K562 (cell line): ENCODE measurements around the gene MGAM2. TPM values are rescaled to one million over a fixed set of nuclear protein-coding genes. Genes with fewer than 3 reads are reported as not detected.

Source experiments
- ATAC-seq: fragments of 200-7000 bp; cut with Tn5 transposase; 3 replicates; pipeline ENCODE4 v1.9.1; 2020; ENCODE audit warnings: moderate library complexity
- BruUV-seq: library from RNA; stranded (reverse); fragments of 400-500 nt; replicated peaks from 2 replicates; lab custom pipeline; 2021; lab: Mats Ljungman, UMichigan
- CTCF ChIA-PET: fragments of 300-600 bp; formaldehyde crosslinking; extraction: SDS; loops from one replicate; lab custom pipeline; 2021; ENCODE audit warnings: low intra/inter-chr PET ratio; lab: Yijun Ruan, JAX
- POLR2A ChIA-PET: fragments of 300-600, 350-650 bp; sonication (Branson Sonifier 250); formaldehyde crosslinking; extraction: SDS; loops from one replicate; lab custom pipeline; 2021; ENCODE audit warnings: antibody characterized with exemption, inconsistent platforms; lab: Yijun Ruan, JAX
- DNase-seq, 4 experiments: peaks; one replicate each; pipeline versions ENCODE4 v3.0.0 to v3.0.0-alpha.2; 2011 to 2018; ENCODE audit warnings: low spot score in 3 of 4, mixed read lengths in 3 of 4; ENCODE audit errors: extremely low read depth in 1 of 4
- FAIRE-seq: peaks from 2 replicates; lab custom pipeline; 2011; peaks lifted over from hg19 to GRCh38; lab: Jason Lieb, UNC
- H2AFZ ChIP-seq: 2 replicates; pipeline ENCODE4 v1.6.0; 2011; ENCODE audit warnings: low read depth, low read length, control low read depth, inconsistent platforms
- H3K27ac ChIP-seq: fragments of 200-600 bp; 3 replicates; pipeline ENCODE4 v1.8.0; 2011; ENCODE audit warnings: low read depth, mild to moderate bottlenecking, control low read depth, inconsistent platforms, low read length, moderate library complexity, mixed read lengths; ENCODE audit errors: extremely low read depth
- H3K27me3 ChIP-seq, 2 experiments: fragments of 300-600 bp in 1 of 2; 2 replicates in 1 of 2; 3 replicates in 1 of 2; pipeline versions ENCODE4 v1.6.0 to v1.8.0; 2011; ENCODE audit warnings: inconsistent platforms in 2 of 2, low read length in 2 of 2, mild to moderate bottlenecking in 1 of 2, mixed read lengths in 1 of 2, moderate library complexity in 1 of 2; ENCODE audit not compliant: control insufficient read depth in 2 of 2, insufficient read depth in 2 of 2
- H3K36me3 ChIP-seq: fragments of 300-600 bp; 3 replicates; pipeline ENCODE4 v1.8.0; 2011; ENCODE audit warnings: mild to moderate bottlenecking, low read length, inconsistent platforms; ENCODE audit not compliant: control insufficient read depth, insufficient read depth
- H3K4me1 ChIP-seq, 2 experiments: fragments of 200-600 bp in 1 of 2; replicated peaks in 1 of 2; 2 replicates in 1 of 2; 3 replicates in 1 of 2; pipeline versions ENCODE4 v1.5.1 to v1.8.0; 2011; ENCODE audit warnings: inconsistent platforms in 2 of 2, low read length in 2 of 2, mild to moderate bottlenecking in 1 of 2, mixed read lengths in 1 of 2, moderate library complexity in 1 of 2; ENCODE audit not compliant: control insufficient read depth in 2 of 2, insufficient read depth in 2 of 2
- H3K4me2 ChIP-seq: 2 replicates; pipeline ENCODE4 v1.6.1; 2011; ENCODE audit warnings: low read length, control low read depth, inconsistent platforms, mixed read lengths; ENCODE audit not compliant: insufficient read depth
- H3K4me3 ChIP-seq: fragments of 200-600 bp; sonication (generic), shearing (Covaris generic); 2 replicates; pipeline ENCODE4 v1.5.1; 2016; ENCODE audit warnings: control low read depth, inconsistent platforms
- H3K79me2 ChIP-seq: fragments of 200-600 bp; 3 replicates; pipeline ENCODE4 v1.8.0; 2011; ENCODE audit warnings: low read length, inconsistent platforms; ENCODE audit not compliant: control insufficient read depth, insufficient read depth
- H3K9ac ChIP-seq, 2 experiments: 2 replicates each; pipeline versions ENCODE4 v1.6.0 to v1.6.1; 2011; ENCODE audit warnings: low read depth in 2 of 2, low read length in 2 of 2, control low read depth in 1 of 2, inconsistent platforms in 1 of 2, mild to moderate bottlenecking in 1 of 2, mixed read lengths in 1 of 2; ENCODE audit not compliant: insufficient read depth in 1 of 2
- H3K9me1 ChIP-seq: one replicate; pipeline ENCODE4 v1.6.0; 2011; ENCODE audit warnings: inconsistent platforms, mild to moderate bottlenecking, low read length, moderate library complexity; ENCODE audit not compliant: control insufficient read depth, insufficient read depth
- H3K9me3 ChIP-seq: replicated peaks from 2 replicates; pipeline ENCODE4 v1.5.1; 2011; ENCODE audit warnings: low read depth, low read length, inconsistent platforms; ENCODE audit not compliant: control insufficient read depth, insufficient read depth
- H4K20me1 ChIP-seq: replicated peaks from 2 replicates; pipeline ENCODE4 v1.6.1; 2011; ENCODE audit warnings: low read length, inconsistent platforms, mixed read lengths; ENCODE audit not compliant: control insufficient read depth, insufficient read depth
- BCL6 ChIP-seq: fragments of 250-450 bp; sonication (Bioruptor Pico); IDR thresholded peaks from 2 replicates; pipeline ENCODE4 v1.4.0; 2020
- NELFE ChIP-seq: IDR thresholded peaks from 2 replicates; pipeline ENCODE4 v1.6.1; 2011; ENCODE audit warnings: mild to moderate bottlenecking; ENCODE audit not compliant: insufficient read depth, insufficient read length
- PPARD ChIP-seq: fragments of 250-450 bp; sonication (Bioruptor Pico); IDR thresholded peaks from 2 replicates; pipeline ENCODE4 v1.8.0; 2022; ENCODE audit warnings: inconsistent platforms, mild to moderate bottlenecking, moderate library complexity
- PTRF ChIP-seq: fragments of 450-650 bp; IDR thresholded peaks from 2 replicates; pipeline ENCODE4 v1.6.1; 2016; ENCODE audit warnings: mild to moderate bottlenecking, missing genetic modification characterization, missing compliant biosample characterization
- RNF2 ChIP-seq: sonication (generic); IDR thresholded peaks from 2 replicates; pipeline ENCODE4 v1.6.1; 2016
- TCF7 ChIP-seq: sonication (generic); IDR thresholded peaks from 2 replicates; pipeline ENCODE4 v1.6.1; 2016; ENCODE audit warnings: antibody characterized with exemption, borderline replicate concordance
- ZNF75A ChIP-seq: fragments of 450-650 bp; formaldehyde crosslinking; IDR thresholded peaks from 2 replicates; pipeline ENCODE4 v1.4.0; 2020; ENCODE audit warnings: mild to moderate bottlenecking
- WGBS: fragments of 100-300 bp; shearing (Covaris generic); methylation state at CpG from one replicate; pipeline ENCODE4 v1.1.6; 2016; ENCODE audit warnings: low coverage, mixed read lengths; ENCODE audit not compliant: insufficient coverage; ENCODE audit errors: missing lambda C conversion rate; 5-methylcytosine and 5-hydroxymethylcytosine counted together
- in situ Hi-C: fragments of 300-500 bp; cut with MboI; formaldehyde crosslinking; loops from 4 replicates; pipeline ENCODE4 v1.15.0; 2018; ENCODE audit warnings: inconsistent platforms, mixed read lengths
- intact Hi-C: fragments of 100-400 bp; cut with micrococcal nuclease; formaldehyde crosslinking; loops from 2 replicates; pipeline ENCODE4 v1.14.2; 2022
- polyA plus RNA-seq, 8 experiments: library from polyadenylated mRNA; depleted of rRNA in 4 of 8; stranded (reverse) in 5 of 8; unstranded in 3 of 8; fragments of >200 nt; fragmentation: Nextera tagmentation in 2 of 8; fragmentation: Illumina TruSeq in 1 of 8; extraction: Ambion mirVana in 2 of 8; extraction: Trizol in 1 of 8; gene quantifications; 2 replicates each; pipeline versions ENCODE4 v1.2.1 to v1.2.3, GENCODE V29; 2011 to 2014; ENCODE audit warnings: inconsistent platforms in 1 of 8, missing spikeins in 1 of 8
- total RNA-seq, 7 experiments: library from RNA; depleted of rRNA in 6 of 7; stranded (reverse); fragments of >200 nt in 6 of 7; fragmentation: Illumina TruSeq in 2 of 7; extraction: Trizol in 2 of 7; gene quantifications; 2 replicates each; pipeline versions ENCODE4 v1.2.1 to v1.2.3, GENCODE V29; 2011 to 2021; ENCODE audit warnings: low replicate concordance in 1 of 7
- TF ChIP-seq, protein P1 (sequence below): fragments of 450-650 bp; IDR thresholded peaks from 2 replicates; pipeline ENCODE4 v1.6.1; 2014; ENCODE audit warnings: low read depth, mild to moderate bottlenecking, moderate library complexity, borderline replicate concordance

MGAM2 gene
- total and polyA plus RNA-seq, 9 of the 15 experiments (the other 6 are each of a cell fraction or from before 2014, with no cell fraction given) = 0.03 TPM; not detected in 8

DNA sequence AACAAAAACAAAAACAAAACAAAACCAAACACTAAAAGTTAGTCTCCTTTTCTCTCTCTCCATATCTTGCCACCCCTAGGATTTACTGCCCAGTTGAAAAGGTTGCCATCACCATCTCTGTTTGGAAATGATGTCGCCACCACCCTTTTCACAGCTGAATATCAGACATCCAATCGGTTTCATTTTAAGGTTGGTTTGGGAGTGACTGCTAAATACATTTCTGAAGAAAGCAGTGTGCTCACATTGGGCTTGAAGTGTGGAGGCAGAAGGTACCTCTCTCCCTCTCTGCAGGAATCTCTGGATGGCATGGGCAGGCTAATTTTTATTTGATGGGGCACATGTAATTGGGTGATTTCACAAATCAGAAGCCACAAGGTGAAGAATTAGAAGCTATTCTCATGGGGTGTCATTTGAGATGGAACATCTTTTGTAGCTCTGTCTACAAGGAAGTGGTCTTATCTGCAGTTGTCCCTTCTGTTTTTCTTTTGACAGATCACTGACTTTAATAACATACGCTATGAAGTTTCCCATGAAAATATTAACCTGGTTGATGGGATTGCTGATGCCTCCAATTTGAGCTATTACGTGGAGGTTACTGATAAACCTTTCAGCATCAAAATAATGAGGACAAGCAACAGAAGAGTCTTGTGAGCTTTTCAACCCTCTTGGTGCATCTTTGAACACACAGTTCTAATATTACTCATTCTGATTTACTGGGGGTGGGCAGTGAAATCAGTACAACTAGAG is 20.1 kb downstream of the MGAM2 start:
- POLR2A ChIA-PET = no interaction called here
- no peak for ATAC-seq
- no peaks in the 10 kb centered on the region for H4K20me1 ChIP-seq
- TF ChIP-seq BCL6 = no peak
- TF ChIP-seq, protein P1, sequence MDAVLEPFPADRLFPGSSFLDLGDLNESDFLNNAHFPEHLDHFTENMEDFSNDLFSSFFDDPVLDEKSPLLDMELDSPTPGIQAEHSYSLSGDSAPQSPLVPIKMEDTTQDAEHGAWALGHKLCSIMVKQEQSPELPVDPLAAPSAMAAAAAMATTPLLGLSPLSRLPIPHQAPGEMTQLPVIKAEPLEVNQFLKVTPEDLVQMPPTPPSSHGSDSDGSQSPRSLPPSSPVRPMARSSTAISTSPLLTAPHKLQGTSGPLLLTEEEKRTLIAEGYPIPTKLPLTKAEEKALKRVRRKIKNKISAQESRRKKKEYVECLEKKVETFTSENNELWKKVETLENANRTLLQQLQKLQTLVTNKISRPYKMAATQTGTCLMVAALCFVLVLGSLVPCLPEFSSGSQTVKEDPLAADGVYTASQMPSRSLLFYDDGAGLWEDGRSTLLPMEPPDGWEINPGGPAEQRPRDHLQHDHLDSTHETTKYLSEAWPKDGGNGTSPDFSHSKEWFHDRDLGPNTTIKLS = no peak
- no peak for TF ChIP-seq PTRF
- TF ChIP-seq ZNF75A = no peak
- TF ChIP-seq RNF2 = no peak
- no peak for TF ChIP-seq NELFE
- no peak for TF ChIP-seq PPARD (CRISPR knock-in tag)
- TF ChIP-seq TCF7 = no peak
- TF ChIP-seq, all 486 proteins: peak for 0
- Histone ChIP-seq H3K27ac (no peak overlapping the region), H3K4me2 (no peak overlapping the region), H3K9me3 (no peaks in the 10 kb centered on the region), H3K9me1 (no peaks in the 10 kb centered on the region), H3K36me3 (no peaks in the 10 kb centered on the region), H3K79me2 (no peaks in the 10 kb centered on the region), H3K4me3 (no peak overlapping the region), H3K27me3 (no peaks in the 10 kb centered on the region), H3K4me1 (no peaks in the 10 kb centered on the region), H2AFZ (no peak overlapping the region), H3K9ac (no peak overlapping the region)
- 1% methylated on average over 4 of the region's 4 CpGs for WGBS
- no peak for DNase-seq
- in situ Hi-C loops (no loop called here), intact Hi-C loops (no loop called here)
- FAIRE-seq = no peak
- CTCF ChIA-PET = no interaction called here
- no TSS peak for BruUV-seq
